Large intestine (tissue), 3 donors: ENCODE measurements around the gene GPR132. TPM values are rescaled to one million over a fixed set of nuclear protein-coding genes. Genes with fewer than 3 reads are reported as not detected.
"Not testable (repeated sequence)": the region's sequence is repeated elsewhere in the genome, so short reads cannot be mapped to it uniquely, and the experiment has no call there.

Experiments
- DNase-seq, 2 donors: peaks; one replicate each; pipeline versions ENCODE4 v3.0.0 to v3.0.0-alpha.2; 2013
- H3K27ac ChIP-seq: one replicate; pipeline ENCODE4 v1.5.1; 2013; ENCODE audit warnings: low read length
- H3K27me3 ChIP-seq: 2 replicates; pipeline ENCODE4 v1.6.1; 2013; ENCODE audit warnings: low read length; ENCODE audit not compliant: control insufficient read depth, insufficient read depth
- H3K36me3 ChIP-seq: 2 replicates; pipeline ENCODE4 v1.6.1; 2013; ENCODE audit warnings: low read length; ENCODE audit not compliant: control insufficient read depth, insufficient read depth
- H3K4me1 ChIP-seq: one replicate; pipeline ENCODE4 v1.6.1; 2013; ENCODE audit warnings: low read length; ENCODE audit not compliant: control insufficient read depth, insufficient read depth
- H3K4me3 ChIP-seq: one replicate; pipeline ENCODE4 v1.5.1; 2013; ENCODE audit warnings: low read length
- H3K9me3 ChIP-seq: one replicate; pipeline ENCODE4 v1.6.1; 2013; ENCODE audit warnings: mild to moderate bottlenecking, low read depth, low read length, moderate library complexity; ENCODE audit not compliant: control insufficient read depth
- WGBS: methylation state at CpG from one replicate; pipeline ENCODE4 v1.1.5; 2013; ENCODE audit warnings: low lambda C conversion rate; ENCODE audit not compliant: insufficient coverage; 5-methylcytosine and 5-hydroxymethylcytosine counted together
- polyA plus RNA-seq: library from polyadenylated mRNA; unstranded; fragments of 120-200 nt; gene quantifications from one replicate; pipeline ENCODE4 v1.2.1, GENCODE V29; 2013

Gene GPR132
- polyA plus RNA-seq, 1 donor: 1.5 TPM

- no peak overlapping the region for H3K27ac ChIP-seq
- DNase-seq: no peak
- H3K36me3 ChIP-seq: no peaks in the 10 kb centered on the region
- peaks cover 14% of the 10 kb centered on the region for H3K4me1 ChIP-seq
- peaks cover 4% of the 10 kb centered on the region for H3K27me3 ChIP-seq
- H3K4me3 ChIP-seq: no peak overlapping the region
- peaks cover 3% of the 10 kb centered on the region for H3K9me3 ChIP-seq
- no CpG with 5 or more reads among the region's 10 CpGs for WGBS
Observed at GRCh38 chr14:105069522-105069870, 4.3 kb upstream of the GPR132 start.

DNA sequence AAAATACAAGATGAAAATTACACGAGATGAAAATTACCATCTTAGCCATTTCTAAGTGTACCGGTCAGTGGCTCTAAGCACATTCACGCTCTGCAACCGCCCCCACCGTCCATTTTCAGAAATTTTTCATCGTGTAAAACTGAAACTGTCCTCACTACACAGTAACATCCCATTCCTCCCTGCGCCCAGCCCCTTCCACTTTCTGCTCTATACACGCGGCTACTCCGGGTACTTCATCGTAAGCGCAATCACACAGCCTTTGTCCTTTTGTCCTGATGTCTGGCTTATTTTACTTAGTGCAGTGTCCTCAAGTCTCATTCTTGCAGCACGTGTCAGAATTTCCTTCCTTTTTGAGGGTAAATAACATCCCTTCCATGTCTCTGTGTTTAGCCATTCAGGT is 3.6 kb upstream of the GPR132 start:
- Histone ChIP-seq H3K9me3 (peaks cover 3% of the 10 kb centered on the region), H3K4me1 (peaks cover 15% of the 10 kb centered on the region), H3K27ac (no peak overlapping the region), H3K27me3 (peaks cover 4% of the 10 kb centered on the region), H3K36me3 (no peaks in the 10 kb centered on the region), H3K4me3 (no peak overlapping the region)
- no peak for DNase-seq
- WGBS: 91% methylated on average over 4 of the region's 13 CpGs

DNA sequence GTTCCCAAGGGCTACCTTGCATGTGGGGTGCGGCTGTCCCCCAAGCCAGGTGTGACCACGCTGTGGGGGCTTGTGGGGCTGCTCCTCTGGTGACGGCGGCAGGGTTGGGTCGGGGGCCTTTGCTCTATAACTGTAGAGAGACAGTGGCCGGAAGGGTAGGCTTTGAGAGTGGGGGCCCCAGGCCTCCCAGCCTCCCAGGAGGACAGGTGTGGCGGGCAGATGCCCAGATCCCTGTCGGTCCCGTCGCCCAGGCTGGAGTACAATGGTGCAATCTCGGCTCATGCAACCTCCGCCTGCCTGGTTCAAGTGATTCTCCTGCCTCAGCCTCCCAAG is 2.7 kb upstream of the GPR132 start:
- H3K9me3 ChIP-seq: peaks cover 3% of the 10 kb centered on the region
- H3K4me1 ChIP-seq: peaks cover 15% of the 10 kb centered on the region
- no CpG with 5 or more reads among the region's 12 CpGs for WGBS
- H3K27me3 ChIP-seq: peaks cover 4% of the 10 kb centered on the region
- H3K4me3 ChIP-seq: no peak overlapping the region
- DNase-seq: no peak
- H3K27ac ChIP-seq: no peak overlapping the region
- H3K36me3 ChIP-seq: no peaks in the 10 kb centered on the region

DNA sequence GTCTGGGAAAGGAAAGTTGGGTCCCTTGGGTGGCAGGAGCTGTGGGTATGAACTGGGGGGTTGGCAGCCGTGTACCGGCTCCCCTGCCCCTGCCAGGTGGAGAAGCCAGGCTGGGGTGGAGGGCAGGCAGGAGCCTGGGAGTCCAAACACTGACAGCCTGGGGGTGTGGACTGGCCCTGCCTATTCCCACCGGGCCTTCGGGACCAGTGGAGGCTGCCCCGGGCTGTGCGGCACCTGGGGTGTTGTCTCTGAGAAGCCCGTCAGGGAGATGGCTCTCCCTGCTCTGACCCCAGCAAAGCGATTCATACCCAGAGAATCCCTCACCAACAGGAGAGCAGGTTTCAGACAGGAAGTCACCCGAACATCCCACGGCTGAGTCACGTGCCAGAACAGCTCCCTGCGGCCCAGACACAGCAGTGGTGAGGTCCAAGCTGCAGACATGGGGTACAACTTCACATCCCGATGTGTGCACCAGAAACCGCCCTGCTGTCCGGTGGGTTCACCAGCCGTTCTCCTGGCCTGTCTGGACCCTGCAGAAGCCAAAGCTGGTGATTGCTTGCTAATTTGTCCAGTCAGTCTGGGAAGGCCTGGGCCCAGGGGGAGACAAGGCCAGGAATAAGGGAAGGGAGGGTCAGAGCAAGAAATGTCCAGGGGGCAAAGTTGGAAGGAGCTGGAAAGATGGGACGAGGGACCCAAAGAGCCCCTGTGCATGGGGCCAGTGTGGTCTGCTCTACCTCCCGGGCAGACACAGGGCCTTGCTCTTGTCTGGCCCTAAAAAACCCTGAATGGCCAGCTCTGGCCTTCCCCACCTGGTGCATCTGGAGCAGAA is 2.1 kb upstream of the GPR132 start:
- peaks cover 3% of the 10 kb centered on the region for H3K9me3 ChIP-seq
- H3K36me3 ChIP-seq: no peaks in the 10 kb centered on the region
- H3K27me3 ChIP-seq: peaks cover under 1% of the 10 kb centered on the region
- no peak overlapping the region for H3K4me3 ChIP-seq
- WGBS: no CpG with 5 or more reads among the region's 18 CpGs
- H3K4me1 ChIP-seq: peaks cover 15% of the 10 kb centered on the region
- H3K27ac ChIP-seq: no peak overlapping the region
- DNase-seq: no peak

DNA sequence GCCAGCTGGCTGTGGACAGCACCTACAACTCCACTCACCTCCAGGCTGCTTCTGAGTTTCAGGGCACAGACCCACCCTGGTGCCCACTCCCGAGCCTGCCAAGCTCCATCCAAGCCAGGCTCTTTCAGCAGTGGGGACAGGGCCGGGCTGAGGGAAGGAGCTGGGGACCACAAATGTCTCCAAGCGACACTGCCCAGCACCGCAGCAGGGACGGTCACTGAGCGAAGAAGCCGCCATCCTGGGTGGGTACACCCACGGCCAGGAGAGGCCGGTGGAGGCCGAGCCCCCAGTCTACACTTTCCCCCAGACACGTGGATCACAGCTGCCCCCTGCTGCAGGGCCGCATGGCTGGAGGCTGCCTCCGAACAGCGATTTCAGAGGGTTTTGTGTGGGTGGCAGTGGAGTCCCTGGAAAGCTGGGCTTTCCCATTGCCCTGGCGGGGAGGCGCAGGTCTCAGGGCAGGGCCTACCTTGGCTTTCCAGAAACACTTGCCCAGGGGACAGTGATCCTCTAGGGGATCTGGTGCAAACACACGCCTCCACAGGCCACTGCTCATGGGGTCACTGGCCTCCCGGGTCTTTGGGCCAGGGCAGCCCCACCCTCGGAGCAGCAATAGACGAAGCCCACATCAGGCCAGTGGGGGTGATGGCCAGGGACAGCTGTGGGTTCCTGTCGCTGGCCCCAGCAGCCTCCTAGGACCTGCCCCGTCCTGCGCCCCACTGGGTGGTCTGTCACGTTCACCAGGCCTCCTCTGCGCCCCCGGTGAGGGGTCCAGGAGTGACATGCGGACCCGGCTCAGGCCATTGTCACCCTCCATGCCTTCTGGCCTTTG is 1.2 kb upstream of the GPR132 start:
- no peak for DNase-seq
- no peak overlapping the region for H3K4me3 ChIP-seq
- H3K9me3 ChIP-seq: peaks cover 3% of the 10 kb centered on the region
- peaks cover 20% of the 10 kb centered on the region for H3K4me1 ChIP-seq
- no peaks in the 10 kb centered on the region for H3K36me3 ChIP-seq
- no peak overlapping the region for H3K27ac ChIP-seq
- H3K27me3 ChIP-seq: no peaks in the 10 kb centered on the region
- WGBS: no CpG with 5 or more reads among the region's 28 CpGs

DNA sequence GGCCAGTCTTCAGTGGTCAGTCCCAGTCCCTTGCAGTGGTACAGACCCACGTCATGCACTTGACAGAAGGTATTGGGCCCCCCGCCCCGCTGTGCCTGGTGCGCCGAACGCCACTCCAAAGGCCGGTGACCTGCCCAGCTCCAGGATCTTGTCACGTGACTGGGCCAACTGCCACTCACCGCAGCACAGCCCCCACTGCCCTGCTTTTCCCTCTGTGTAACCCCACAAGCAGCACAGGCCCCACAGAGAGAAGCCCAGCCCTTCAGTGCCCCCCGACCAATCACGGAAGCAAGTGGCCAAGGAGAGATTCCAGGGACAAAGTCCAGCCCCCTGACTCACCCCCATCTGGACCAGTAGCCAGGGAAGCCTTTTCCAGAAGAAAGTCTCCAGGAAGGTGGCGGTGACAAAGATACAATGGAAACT is 498 bp downstream of the GPR132 start:
- Histone ChIP-seq H3K36me3 (no peaks in the 10 kb centered on the region), H3K9me3 (peaks cover 3% of the 10 kb centered on the region), H3K27ac (peak overlapping the region; percentile 48), H3K4me3 (peak overlapping the region; percentile 7), H3K4me1 (peaks cover 25% of the 10 kb centered on the region), H3K27me3 (no peaks in the 10 kb centered on the region)
- DNase-seq: peak; percentile 77 to 88
- no CpG with 5 or more reads among the region's 12 CpGs for WGBS

- Histone ChIP-seq H3K27ac (no peak overlapping the region), H3K27me3 (no peaks in the 10 kb centered on the region), H3K4me1 (peaks cover 25% of the 10 kb centered on the region), H3K9me3 (peaks cover 3% of the 10 kb centered on the region), H3K36me3 (no peaks in the 10 kb centered on the region), H3K4me3 (no peak overlapping the region)
- DNase-seq: no peak
- no CpG with 5 or more reads among the region's 10 CpGs for WGBS
Observed at GRCh38 chr14:105064001-105064400, 1.2 kb downstream of the GPR132 start.

DNA sequence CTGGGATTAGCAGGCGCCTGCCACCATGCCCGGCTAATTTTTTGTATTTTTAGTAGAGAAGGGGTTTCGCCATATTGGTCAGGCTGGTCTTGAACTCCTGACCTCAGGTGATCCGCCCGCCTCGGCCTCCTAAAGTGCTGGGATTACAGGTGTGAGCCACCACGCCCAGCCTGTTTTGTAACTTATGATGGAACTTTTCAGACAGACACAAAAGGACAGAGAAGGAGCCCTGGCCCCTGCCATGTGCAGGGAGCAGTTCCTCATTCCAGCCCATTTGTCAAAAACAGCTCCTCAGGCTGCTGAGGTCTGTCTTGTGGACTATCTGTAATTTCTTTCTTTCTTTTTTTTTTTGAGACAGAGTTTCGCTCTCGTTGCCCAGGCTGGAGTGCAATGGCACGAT is 1.7 kb downstream of the GPR132 start:
- not testable (repeated sequence) for H3K27ac ChIP-seq, H3K27me3 ChIP-seq, H3K36me3 ChIP-seq, DNase-seq, H3K9me3 ChIP-seq, H3K4me3 ChIP-seq
- peaks cover 25% of the 10 kb centered on the region for H3K4me1 ChIP-seq
- WGBS: no CpG with 5 or more reads among the region's 10 CpGs

DNA sequence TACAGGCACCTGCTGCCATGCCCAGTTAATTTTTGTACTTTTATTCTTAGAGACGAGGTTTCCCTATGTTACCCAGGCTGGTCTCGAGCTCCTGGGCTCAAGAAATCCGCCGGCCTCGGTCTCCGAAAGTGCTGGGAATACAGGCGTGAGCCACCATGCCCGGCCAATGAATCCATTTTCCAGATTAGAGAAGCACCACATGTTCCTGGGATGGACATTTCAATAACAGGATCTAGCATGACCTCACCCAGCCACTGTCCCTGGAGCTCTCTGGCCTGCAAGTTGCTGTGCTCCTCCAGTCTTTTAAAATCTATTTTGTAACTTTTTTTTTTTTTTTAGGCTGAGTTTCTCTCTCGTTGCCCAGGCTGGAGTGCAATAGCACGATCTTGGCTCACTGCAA is 2.2 kb downstream of the GPR132 start:
- Histone ChIP-seq H3K27ac (no peak overlapping the region), H3K36me3 (no peaks in the 10 kb centered on the region), H3K4me1 (peaks cover 25% of the 10 kb centered on the region), H3K4me3 (no peak overlapping the region), H3K9me3 (peaks cover 3% of the 10 kb centered on the region), H3K27me3 (no peaks in the 10 kb centered on the region)
- DNase-seq: no peak
- no CpG with 5 or more reads among the region's 10 CpGs for WGBS

- H3K9me3 ChIP-seq: no peaks in the 10 kb centered on the region
- no peak overlapping the region for H3K27ac ChIP-seq
- DNase-seq: no peak
- 93% methylated on average over 3 of the region's 7 CpGs for WGBS
- H3K27me3 ChIP-seq: no peaks in the 10 kb centered on the region
- no peaks in the 10 kb centered on the region for H3K36me3 ChIP-seq
- H3K4me3 ChIP-seq: no peak overlapping the region
- peaks cover 25% of the 10 kb centered on the region for H3K4me1 ChIP-seq
Observed at GRCh38 chr14:105062048-105062433, 3.2 kb downstream of the GPR132 start.
